IMR-90 (cell line): Measurements from ENCODE around the gene PHF5A. TPM values are rescaled to one million over a fixed set of nuclear protein-coding genes. Genes with fewer than 3 reads are reported as not detected.
A peak's percentile ranks its signal among the peaks of the same experiment; 100 is the strongest.

Experiments used
- ATAC-seq: fragments of 200-7000 bp; cut with Tn5 transposase; 2 replicates; pipeline ENCODE4 v1.9.1; 2020; ENCODE audit warnings: low read depth, mild to moderate bottlenecking, moderate library complexity
- BruUV-seq: library from RNA; stranded (reverse); fragments of 400-500 nt; replicated peaks from 2 replicates; lab custom pipeline; 2021; lab: Mats Ljungman, UMichigan
- CTCF ChIA-PET: fragments of 300-600 bp; formaldehyde crosslinking; extraction: SDS; loops from one replicate; lab custom pipeline; 2021; ENCODE audit warnings: antibody characterized with exemption; lab: Yijun Ruan, JAX
- POLR2A ChIA-PET: fragments of 300-600 bp; sonication (Branson Sonifier 250); formaldehyde crosslinking; loops from one replicate; lab custom pipeline; 2022; ENCODE audit warnings: antibody characterized with exemption; ENCODE audit not compliant: unreplicated experiment; lab: Charles Lee
- DNase-seq: peaks from one replicate; pipeline ENCODE4 v3.0.0; 2013
- H2AFZ ChIP-seq: replicated peaks from 2 replicates; pipeline ENCODE3; 2013; ENCODE audit warnings: low read length, mild to moderate bottlenecking; ENCODE audit not compliant: poor library complexity
- H2AK5ac ChIP-seq: 2 replicates; pipeline ENCODE4 v1.6.1; 2013; ENCODE audit warnings: low read depth, low read length, inconsistent platforms
- H2AK9ac ChIP-seq: replicated peaks from 2 replicates; pipeline ENCODE3; 2013; ENCODE audit warnings: mild to moderate bottlenecking, low read depth, low read length, moderate library complexity; ENCODE audit not compliant: poor library complexity
- H2BK120ac ChIP-seq: 2 replicates; pipeline ENCODE4 v1.6.1; 2013; ENCODE audit warnings: low read depth, low read length, inconsistent platforms
- H2BK15ac ChIP-seq: 3 replicates; pipeline ENCODE4 v1.6.1; 2013; ENCODE audit warnings: low read depth, low read length, inconsistent platforms
- H2BK20ac ChIP-seq: 2 replicates; pipeline ENCODE4 v1.6.1; 2013; ENCODE audit warnings: low read depth, mild to moderate bottlenecking, inconsistent platforms, low read length, moderate library complexity
- H2BK5ac ChIP-seq: 2 replicates; pipeline ENCODE4 v1.6.1; 2013; ENCODE audit warnings: mild to moderate bottlenecking, low read depth, low read length, inconsistent platforms; ENCODE audit not compliant: poor library complexity, severe bottlenecking
- H3K14ac ChIP-seq: replicated peaks from 2 replicates; pipeline ENCODE4 v1.6.1; 2013; ENCODE audit warnings: low read depth, low read length, inconsistent platforms
- H3K18ac ChIP-seq: 2 replicates; pipeline ENCODE4 v1.6.1; 2013; ENCODE audit warnings: low read depth, low read length, control low read depth
- H3K23ac ChIP-seq: 2 replicates; pipeline ENCODE4 v1.6.1; 2013; ENCODE audit warnings: low read depth, low read length, inconsistent platforms
- H3K27ac ChIP-seq: 2 replicates; pipeline ENCODE4 v1.5.1; 2013; ENCODE audit warnings: mild to moderate bottlenecking, control low read depth, low read length; ENCODE audit not compliant: insufficient read depth
- H3K27me3 ChIP-seq: 2 replicates; pipeline ENCODE4 v1.6.1; 2013; ENCODE audit warnings: low read length; ENCODE audit not compliant: control insufficient read depth, insufficient read depth
- H3K36me3 ChIP-seq: 2 replicates; pipeline ENCODE4 v1.6.1; 2013; ENCODE audit warnings: low read length, mixed read lengths; ENCODE audit not compliant: control insufficient read depth, insufficient read depth
- H3K4ac ChIP-seq: 2 replicates; pipeline ENCODE4 v1.6.1; 2013; ENCODE audit warnings: low read depth, low read length, inconsistent platforms
- H3K4me1 ChIP-seq: 2 replicates; pipeline ENCODE4 v1.6.1; 2013; ENCODE audit warnings: low read length, mixed read lengths; ENCODE audit not compliant: control insufficient read depth, insufficient read depth
- H3K4me2 ChIP-seq: 2 replicates; pipeline ENCODE4 v1.6.1; 2013; ENCODE audit warnings: low read depth, mild to moderate bottlenecking, control low read depth, low read length, moderate library complexity
- H3K4me3 ChIP-seq: 2 replicates; pipeline ENCODE4 v1.5.1; 2013; ENCODE audit warnings: low read depth, mild to moderate bottlenecking, control low read depth, low read length, moderate library complexity; ENCODE audit not compliant: insufficient read depth
- H3K56ac ChIP-seq: 2 replicates; pipeline ENCODE4 v1.6.1; 2013; ENCODE audit warnings: low read length, inconsistent platforms; ENCODE audit not compliant: insufficient read depth; ENCODE audit errors: extremely low read depth
- H3K79me1 ChIP-seq, 2 experiments: 2 replicates each; pipeline ENCODE4 v1.6.1; 2013; ENCODE audit warnings: low read length in 2 of 2, inconsistent platforms in 1 of 2, low read depth in 1 of 2
- H3K9ac ChIP-seq: 2 replicates; pipeline ENCODE4 v1.6.1; 2013; ENCODE audit warnings: low read depth, low read length, control low read depth
- H3K9me1 ChIP-seq: 2 replicates; pipeline ENCODE4 v1.6.1; 2013; ENCODE audit warnings: low read length, inconsistent platforms; ENCODE audit not compliant: insufficient read depth
- H3K9me3 ChIP-seq: 2 replicates; pipeline ENCODE4 v1.6.1; 2013; ENCODE audit warnings: low read length; ENCODE audit not compliant: control insufficient read depth, insufficient read depth
- H4K20me1 ChIP-seq: 2 replicates; pipeline ENCODE4 v1.6.1; 2013; ENCODE audit warnings: low read length, inconsistent platforms; ENCODE audit not compliant: insufficient read depth
- H4K5ac ChIP-seq: 2 replicates; pipeline ENCODE4 v1.6.1; 2013; ENCODE audit warnings: mild to moderate bottlenecking, low read depth, low read length, control low read depth
- H4K8ac ChIP-seq, 2 experiments: 2 replicates each; pipeline ENCODE4 v1.6.1; 2013; ENCODE audit warnings: low read depth in 2 of 2, low read length in 2 of 2, control low read depth in 1 of 2, inconsistent platforms in 1 of 2
- H4K91ac ChIP-seq: 2 replicates; pipeline ENCODE4 v1.6.1; 2013; ENCODE audit warnings: low read depth, low read length, inconsistent platforms; ENCODE audit not compliant: insufficient read depth
- CEBPB ChIP-seq: IDR thresholded peaks from 2 replicates; pipeline ENCODE4 v1.6.1; 2012; ENCODE audit warnings: low read depth, low read length, improper control_type of control experiment
- CHD1 ChIP-seq: IDR thresholded peaks from 2 replicates; pipeline ENCODE4 v1.6.1; 2012; ENCODE audit warnings: low read depth, low read length, improper control_type of control experiment
- ELK1 ChIP-seq: fragments of 150-350 bp; IDR thresholded peaks from 2 replicates; pipeline ENCODE4 v1.6.1; 2016; ENCODE audit warnings: low read depth, mild to moderate bottlenecking, low read length, moderate library complexity, borderline replicate concordance
- FOS ChIP-seq: fragments of 150-350 bp; IDR thresholded peaks from 2 replicates; pipeline ENCODE4 v1.6.1; 2016; ENCODE audit warnings: low read depth, low read length
- MAFK ChIP-seq: IDR thresholded peaks from 2 replicates; pipeline ENCODE4 v1.6.1; 2012; ENCODE audit warnings: low read depth, low read length, improper control_type of control experiment
- MAZ ChIP-seq: IDR thresholded peaks from 2 replicates; pipeline ENCODE4 v1.6.1; 2012; ENCODE audit warnings: low read depth, mild to moderate bottlenecking, low read length, improper control_type of control experiment, moderate library complexity, borderline replicate concordance
- MXI1 ChIP-seq: IDR thresholded peaks from 2 replicates; pipeline ENCODE4 v1.6.1; 2012; ENCODE audit warnings: low read depth, mild to moderate bottlenecking, low read length, moderate library complexity, borderline replicate concordance
- NFE2L2 ChIP-seq: fragments of 150-350 bp; IDR thresholded peaks from 2 replicates; pipeline ENCODE4 v1.6.1; 2016; ENCODE audit warnings: low read depth, mild to moderate bottlenecking, low read length
- POLR2A ChIP-seq: IDR thresholded peaks from 2 replicates; pipeline ENCODE4 v1.6.1; 2012; ENCODE audit warnings: mild to moderate bottlenecking, low read depth, low read length
- RAD21 ChIP-seq: IDR thresholded peaks from 2 replicates; pipeline ENCODE4 v1.6.1; 2012; ENCODE audit warnings: low read length, improper control_type of control experiment
- RCOR1 ChIP-seq: IDR thresholded peaks from 2 replicates; pipeline ENCODE4 v1.6.1; 2012; ENCODE audit warnings: mild to moderate bottlenecking, low read length, improper control_type of control experiment; ENCODE audit not compliant: insufficient replicate concordance
- RFX5 ChIP-seq: IDR thresholded peaks from 2 replicates; pipeline ENCODE4 v1.8.0; 2012; ENCODE audit warnings: low read depth, mild to moderate bottlenecking, low read length, moderate library complexity
- SMC3 ChIP-seq: fragments of 150-350 bp; IDR thresholded peaks from 2 replicates; pipeline ENCODE4 v1.6.1; 2016; ENCODE audit warnings: low read depth, mild to moderate bottlenecking, antibody characterized with exemption, low read length, moderate library complexity
- USF2 ChIP-seq: fragments of 150-350 bp; IDR thresholded peaks from 2 replicates; pipeline ENCODE4 v1.6.1; 2017; ENCODE audit warnings: mild to moderate bottlenecking, antibody characterized with exemption, low read length, low read depth
- WGBS, 2 experiments: methylation state at CpG; one replicate each; pipeline versions ENCODE4 v1.1.5 to v1.1.7; 2013; ENCODE audit warnings: missing lambda C conversion rate in 2 of 2; ENCODE audit not compliant: insufficient read length in 1 of 2; ENCODE audit errors: extremely low coverage in 2 of 2; 5-methylcytosine and 5-hydroxymethylcytosine counted together
- dilution Hi-C: fragments of 300-500 bp; cut with HindIII; formaldehyde crosslinking; loops from one replicate; pipeline ENCODE4 v1.14.3; 2018; ENCODE audit warnings: low sequenced_read_pairs; ENCODE audit not compliant: unreplicated experiment
- in situ Hi-C: fragments of 300-500 bp; cut with MboI; formaldehyde crosslinking; loops from 3 replicates; pipeline ENCODE4 v1.14.3; 2019; ENCODE audit warnings: low sequenced_read_pairs, inconsistent platforms, mixed read lengths
- intact Hi-C: fragments of 100-400 bp; cut with micrococcal nuclease; formaldehyde crosslinking; loops from 2 replicates; pipeline ENCODE4 v1.10.0; 2022
- polyA plus RNA-seq, 3 experiments: library from polyadenylated mRNA; depleted of rRNA; stranded (reverse); fragments of >200 nt; gene quantifications; 2 replicates each; pipeline ENCODE4 v1.2.3, GENCODE V29; 2012; ENCODE audit warnings: low replicate concordance in 1 of 3
- total RNA-seq: library from RNA; depleted of rRNA; stranded (reverse); fragments of >200 nt; gene quantifications from 2 replicates; pipeline ENCODE4 v1.2.3, GENCODE V29; 2012

Gene PHF5A
- total and polyA plus RNA-seq, 2 of the 4 experiments (the other 2 are of a cell fraction): 50.9 to 54.9 TPM

- Histone ChIP-seq H3K4me2 (no peak overlapping the region), H3K27ac (no peak overlapping the region), H2BK15ac (no peak overlapping the region), H2BK20ac (no peak overlapping the region), H2BK5ac (no peak overlapping the region), H2BK120ac (no peak overlapping the region), H3K23ac (no peak overlapping the region), H3K36me3 (peaks cover 27% of the 10 kb centered on the region), H4K8ac (no peak overlapping the region), H2AK5ac (0 out of 2 replicates have a peak overlapping the region, but pooled peaks have one; percentile 70), H3K79me1 (peaks cover 6 to 29% of the 10 kb centered on the region in 2 experiments; a peak in 3 of 4 replicates), H3K9ac (no peak overlapping the region), H3K9me3 (no peaks in the 10 kb centered on the region), H4K5ac (no peak overlapping the region), H2AK9ac (peak overlapping the region; percentile 88), H3K4me1 (peaks cover 12% of the 10 kb centered on the region), H2AFZ (peak overlapping the region; percentile 61), H3K9me1 (peaks cover 3% of the 10 kb centered on the region), H3K56ac (no peak overlapping the region), H3K27me3 (no peaks in the 10 kb centered on the region), H3K18ac (no peak overlapping the region), H3K14ac (no peak overlapping the region), H3K4ac (no peak overlapping the region), H3K4me3 (no peak overlapping the region), H4K91ac (no peak overlapping the region; the same call in 1 of the 2 replicates), H4K20me1 (peaks cover 7% of the 10 kb centered on the region)
- dilution Hi-C loops: no loop called here
- in situ Hi-C loops: loop anchor here (5.0 to 25.0 kb wide), 2 partner anchors 115 to 580 kb away; no protein-coding TSS in a partner anchor
- peak; percentile 72 for ATAC-seq
- 100% methylated on average over 3 of the region's 22 CpGs; no CpG with 5 or more reads in 1 of the 2 experiments for WGBS, 2 experiments
- CTCF ChIA-PET: interaction anchor here (0.6 to 3.4 kb wide), 11 partner anchors 10 to 140 kb away, joined by 3 to 35 read pairs (median 3); no protein-coding TSS in a partner anchor
- DNase-seq: peak; percentile 46
- POLR2A ChIA-PET: interaction anchor here (0.6 to 1.0 kb wide), 3 partner anchors 69 to 116 kb away, joined by 3 read pairs; no protein-coding TSS in a partner anchor
- BruUV-seq: no TSS peak
- intact Hi-C loops: loop anchor here (1.0 to 5.0 kb wide), 3 partner anchors 71 to 345 kb away; partner anchors contain the start of gene TOB2
- peak; percentile 97 for TF ChIP-seq RAD21
- no peak for TF ChIP-seq MAZ
- TF ChIP-seq SMC3: peak; percentile 79
- TF ChIP-seq RFX5: no peak
- no peak for TF ChIP-seq ELK1
- TF ChIP-seq CEBPB: no peak
- TF ChIP-seq USF2: no peak
- no peak for TF ChIP-seq FOS
- peak; percentile 48; the same call in 1 of the 2 replicates for TF ChIP-seq POLR2A
- no peak for TF ChIP-seq MXI1
- TF ChIP-seq CHD1: no peak
- no peak for TF ChIP-seq MAFK
- TF ChIP-seq RCOR1: no peak
- no peak for TF ChIP-seq NFE2L2
These were observed 48.9 kb upstream of the PHF5A start for GRCh38 chr22:41517172-41518047.
